OCI-LY7 (cell line): Measurements from ENCODE around the gene COL23A1. TPM values are rescaled to one million over a fixed set of nuclear protein-coding genes. Genes with fewer than 3 reads are reported as not detected.
"Not testable (repeated sequence)": the region's sequence is repeated elsewhere in the genome, so short reads cannot be mapped to it uniquely, and the experiment has no call there.

Experiments
- BruUV-seq: library from RNA; stranded (reverse); fragments of 400-500 nt; replicated peaks from 2 replicates; lab custom pipeline; 2021; lab: Mats Ljungman, UMichigan
- CTCF ChIA-PET: fragments of 300-600 bp; sonication (Branson Sonifier 250); formaldehyde crosslinking; loops from one replicate; lab custom pipeline; 2022; ENCODE audit warnings: antibody characterized with exemption; ENCODE audit not compliant: unreplicated experiment; lab: Charles Lee
- POLR2A ChIA-PET: fragments of 300-600 bp; sonication (Branson Sonifier 250); formaldehyde crosslinking; loops from one replicate; lab custom pipeline; 2022; ENCODE audit warnings: antibody characterized with exemption; lab: Charles Lee
- DNase-seq: peaks from one replicate; pipeline ENCODE4 v3.0.0-alpha.2; 2015; ENCODE audit warnings: low spot score
- H2AFZ ChIP-seq: fragments of 200-600 bp; sonication (generic), shearing (Covaris generic); 2 replicates; pipeline ENCODE4 v1.6.1; 2014; ENCODE audit warnings: mild to moderate bottlenecking, antibody characterized with exemption, low read length, moderate library complexity
- H3K27ac ChIP-seq: fragments of 200-600 bp; sonication (generic); 2 replicates; pipeline ENCODE4 v1.5.1; 2014; ENCODE audit warnings: mixed run types, low read depth, mild to moderate bottlenecking, moderate library complexity, low read length, inconsistent platforms; ENCODE audit not compliant: poor library complexity, severe bottlenecking
- H3K36me3 ChIP-seq: fragments of 200-600 bp; sonication (generic); 2 replicates; pipeline ENCODE4 v1.6.1; 2014; ENCODE audit warnings: mild to moderate bottlenecking, antibody characterized with exemption, low read length, moderate library complexity, mixed read lengths; ENCODE audit not compliant: insufficient read depth
- H3K4me1 ChIP-seq: fragments of 200-600 bp; sonication (generic); 2 replicates; pipeline ENCODE4 v1.5.1; 2014; ENCODE audit warnings: mild to moderate bottlenecking, low read length; ENCODE audit not compliant: insufficient read depth, poor library complexity, severe bottlenecking
- H3K4me2 ChIP-seq: fragments of 200-600 bp; sonication (generic); 2 replicates; pipeline ENCODE4 v1.6.1; 2014; ENCODE audit warnings: mild to moderate bottlenecking, low read length
- H3K4me3 ChIP-seq: fragments of 200-600 bp; sonication (generic); 2 replicates; pipeline ENCODE4 v1.5.1; 2014; ENCODE audit warnings: mild to moderate bottlenecking, low read depth, low read length; ENCODE audit not compliant: poor library complexity, severe bottlenecking
- H3K79me2 ChIP-seq: fragments of 200-600 bp; sonication (generic); 2 replicates; pipeline ENCODE4 v1.6.1; 2016; ENCODE audit warnings: low read depth, mild to moderate bottlenecking, low read length, moderate library complexity, mixed read lengths; ENCODE audit not compliant: insufficient read depth
- H3K9me2 ChIP-seq: fragments of 200-600 bp; sonication (generic); 2 replicates; pipeline ENCODE4 v1.6.1; 2016; ENCODE audit warnings: mild to moderate bottlenecking, low read length, mixed read lengths; ENCODE audit not compliant: insufficient read depth
- H3K9me3 ChIP-seq: fragments of 200-600 bp; sonication (generic); 2 replicates; pipeline ENCODE4 v1.6.1; 2014; ENCODE audit warnings: mild to moderate bottlenecking, mixed run types, low read length, mixed read lengths
- H4K20me1 ChIP-seq: fragments of 200-600 bp; sonication (generic); 2 replicates; pipeline ENCODE4 v1.6.1; 2014; ENCODE audit warnings: mild to moderate bottlenecking, antibody characterized with exemption, low read length, moderate library complexity, mixed read lengths; ENCODE audit not compliant: insufficient read depth
- CTCF ChIP-seq: fragments of 200-600 bp; sonication (generic); conservative IDR thresholded peaks from 2 replicates; pipeline ENCODE4 v1.5.1; 2014; ENCODE audit warnings: mild to moderate bottlenecking, antibody characterized with exemption, low read length, moderate library complexity, mixed read lengths
- EZH2phosphoT487 ChIP-seq: fragments of 200-600 bp; sonication (generic); IDR thresholded peaks from 2 replicates; pipeline ENCODE4 v1.6.1; 2018; ENCODE audit warnings: low read depth, borderline replicate concordance, mild to moderate bottlenecking, mixed run types, antibody characterized with exemption, low read length, moderate library complexity, mixed read lengths
- intact Hi-C: fragments of 100-400 bp; cut with micrococcal nuclease; formaldehyde crosslinking; loops from one replicate; pipeline ENCODE4 v1.10.0; 2022; ENCODE audit not compliant: unreplicated experiment
- total RNA-seq, 2 experiments: library from RNA; depleted of rRNA in 1 of 2; stranded (reverse); fragments of >200 nt in 1 of 2; shearing (Covaris generic) in 1 of 2; gene quantifications; 2 replicates each; pipeline ENCODE4 v1.2.3, GENCODE V29; 2014 to 2022

Gene COL23A1
- total RNA-seq, 2 experiments from 2014 or later, result 0.53 TPM; not detected in 1

GRCh38 chr5:178304761-178305645 lies 285.2 kb downstream of the COL23A1 start:
- H3K9me3 ChIP-seq, result peaks cover 27% of the 10 kb centered on the region
- H3K4me3 ChIP-seq, result no peak overlapping the region
- BruUV-seq, result no TSS peak
- TF ChIP-seq CTCF (no peak), EZH2phosphoT487 (no peak)
- H3K4me2 ChIP-seq, result no peak overlapping the region
- intact Hi-C loops, result no loop called here
- CTCF ChIA-PET, result no interaction called here
- H3K9me2 ChIP-seq, result no peaks in the 10 kb centered on the region
- no peaks in the 10 kb centered on the region for H3K79me2 ChIP-seq
- no peak for DNase-seq
- POLR2A ChIA-PET, result interaction anchor here (0.7 kb wide), 1 partner anchor 43 kb away, joined by 3 read pairs; no protein-coding TSS in a partner anchor
- H4K20me1 ChIP-seq, result no peaks in the 10 kb centered on the region
- no peak overlapping the region for H2AFZ ChIP-seq
- no peak overlapping the region for H3K27ac ChIP-seq
- no peaks in the 10 kb centered on the region for H3K4me1 ChIP-seq
- H3K36me3 ChIP-seq, result no peaks in the 10 kb centered on the region

- TF ChIP-seq CTCF (no peak), EZH2phosphoT487 (no peak)
- H3K27ac ChIP-seq, result no peak overlapping the region
- no peaks in the 10 kb centered on the region for H3K9me2 ChIP-seq
- no peaks in the 10 kb centered on the region for H3K4me1 ChIP-seq
- intact Hi-C loops, result no loop called here
- peaks cover 27% of the 10 kb centered on the region for H3K9me3 ChIP-seq
- H3K4me2 ChIP-seq, result no peak overlapping the region
- H3K79me2 ChIP-seq, result no peaks in the 10 kb centered on the region
- ChIA-PET CTCF (no interaction called here), POLR2A (no interaction called here)
- BruUV-seq, result no TSS peak
- no peak overlapping the region for H2AFZ ChIP-seq
- H3K4me3 ChIP-seq, result no peak overlapping the region
- H3K36me3 ChIP-seq, result no peaks in the 10 kb centered on the region
- H4K20me1 ChIP-seq, result no peaks in the 10 kb centered on the region
- DNase-seq, result no peak
Observed at GRCh38 chr5:178304016-178304415, 286.2 kb downstream of the COL23A1 start.

GRCh38 chr5:178302321-178302720 lies 287.9 kb downstream of the COL23A1 start:
- H2AFZ ChIP-seq, intact Hi-C loops, POLR2A ChIA-PET, CTCF ChIA-PET, BruUV-seq, H3K4me1 ChIP-seq, H3K9me2 ChIP-seq, H3K79me2 ChIP-seq, H3K36me3 ChIP-seq, H3K4me2 ChIP-seq, H3K4me3 ChIP-seq, H4K20me1 ChIP-seq: not testable (repeated sequence)
- Histone ChIP-seq H3K27ac (peak overlapping the region; percentile 66), H3K9me3 (peaks cover 27% of the 10 kb centered on the region)
- peak; percentile 21 for DNase-seq
